HG02642 (cell line): ENCODE results near the gene MIPOL1.

Source experiments
- ATAC-seq: cut with Tn5 transposase; IDR thresholded peaks from one replicate; pipeline ENCODE4 v1.9.1; 2021; ENCODE audit warnings: mild to moderate bottlenecking; ENCODE audit not compliant: unreplicated experiment, poor library complexity

MIPOL1 gene

DNA sequence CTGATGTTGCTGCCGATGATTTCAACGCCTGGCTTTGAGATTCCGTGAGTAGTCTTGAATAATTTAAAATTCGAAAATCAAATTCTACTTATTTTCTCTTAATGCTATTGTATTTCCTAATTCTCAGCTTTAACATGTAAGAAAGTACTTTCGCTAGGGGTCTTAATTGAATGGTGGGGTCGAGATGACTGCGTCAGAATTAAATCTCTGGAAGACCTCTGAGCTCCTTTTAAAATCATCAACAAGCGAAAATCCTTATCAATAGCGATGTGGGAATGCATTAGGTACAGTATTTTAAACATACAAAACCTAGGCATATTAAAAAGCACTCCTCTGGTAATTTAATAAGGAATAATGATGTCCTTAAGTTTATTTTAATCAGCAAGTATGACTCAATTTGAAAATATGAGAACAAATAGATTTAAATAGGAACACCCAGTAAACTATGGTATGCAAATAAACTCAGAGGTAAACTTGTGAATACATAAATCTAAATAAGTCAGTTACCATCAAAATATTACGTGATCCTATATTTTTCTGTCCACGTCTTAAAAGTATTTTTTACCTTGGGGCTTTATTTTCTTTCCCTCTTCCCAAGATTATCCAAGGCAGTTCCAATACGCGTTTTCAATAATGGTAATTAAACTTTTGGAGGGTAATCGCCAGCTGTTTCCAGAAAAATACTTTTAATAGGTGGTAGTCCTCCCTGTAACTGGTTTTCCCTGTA is 395.9 kb downstream of the MIPOL1 start:
- ATAC-seq: no peak

DNA sequence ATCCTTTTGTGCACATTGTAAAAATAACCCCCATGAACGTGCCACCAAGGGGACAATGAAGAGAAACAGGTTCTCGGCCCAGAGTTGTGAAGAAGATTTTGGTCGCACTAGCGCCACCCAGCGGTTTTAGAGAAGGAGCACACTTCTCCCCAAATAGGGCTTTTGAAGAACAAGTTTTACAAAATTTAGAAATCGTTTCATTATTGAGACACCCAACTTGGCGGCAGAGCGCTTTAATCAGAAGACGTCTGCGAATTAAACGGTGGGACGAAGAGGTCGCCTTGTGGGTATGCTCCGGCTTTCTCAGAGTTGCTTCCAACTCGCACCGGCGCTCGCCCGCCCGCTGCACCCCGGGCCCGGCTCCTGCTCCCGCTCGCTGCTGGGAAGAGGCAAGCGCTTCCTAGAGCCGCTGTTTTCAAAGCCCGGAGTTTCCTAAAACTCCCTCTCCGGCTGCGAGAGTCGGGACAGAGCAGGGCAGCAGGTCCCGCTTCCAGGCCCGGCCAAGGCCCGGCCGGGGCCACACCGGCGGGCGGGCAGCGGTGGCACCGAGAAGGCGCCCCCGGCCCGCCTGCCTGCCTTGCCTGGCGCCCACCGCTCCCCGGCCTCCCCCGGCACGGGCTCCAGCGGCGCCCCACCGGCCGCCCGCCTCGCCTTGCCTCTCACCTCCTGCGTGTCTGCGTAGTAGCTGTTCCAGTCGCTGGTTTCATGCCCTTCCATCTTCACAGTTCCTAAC is 396.7 kb downstream of the MIPOL1 start:
- no peak for ATAC-seq

DNA sequence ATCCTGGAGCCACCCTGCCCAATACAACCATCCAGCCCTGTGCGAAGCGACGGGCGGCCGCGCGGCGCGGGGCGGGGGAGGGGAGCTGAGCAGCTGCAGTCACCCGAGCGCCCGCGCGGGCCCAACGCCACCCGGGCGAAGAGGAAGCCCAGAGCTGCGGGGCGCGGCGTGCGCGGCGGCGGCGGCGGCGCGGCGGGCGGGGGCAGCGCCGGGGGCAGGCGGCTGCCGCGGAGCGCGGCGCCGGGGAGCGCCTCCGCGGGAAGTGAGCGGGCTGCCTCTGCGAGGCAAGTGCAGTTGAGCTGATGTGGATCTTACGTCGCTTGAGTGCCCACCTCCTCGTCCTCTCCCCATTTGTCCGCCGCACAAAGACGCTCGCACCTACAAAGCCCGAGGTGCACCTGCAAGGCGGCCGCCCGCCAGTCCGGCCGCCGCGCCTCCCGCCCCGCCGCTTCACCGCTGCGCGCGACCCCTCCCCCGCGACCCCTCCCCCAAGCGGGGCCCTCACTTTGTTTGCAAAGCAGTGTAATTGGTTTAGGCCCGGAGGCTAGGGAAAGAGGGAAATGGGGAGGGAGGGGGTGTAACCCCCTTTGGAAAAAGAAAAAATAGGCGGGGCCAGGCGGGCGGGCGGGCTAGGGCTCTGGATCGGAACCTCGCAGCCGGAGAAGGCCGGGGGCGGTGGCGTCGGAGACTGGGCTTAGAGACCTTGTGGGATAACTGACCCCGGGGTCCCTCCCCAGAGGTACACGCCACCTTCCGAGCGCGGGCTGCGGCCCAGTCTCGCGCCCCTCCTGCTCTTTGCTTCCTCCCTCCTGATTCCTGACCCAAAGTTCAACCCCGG is 397.5 kb downstream of the MIPOL1 start, which contains the start of the genes FOXA1 and TTC6:
Gene FOXA1 (minus strand): TSS at position 279 of the 838 bp plus-strand sequence. CDS start 277 bp downstream, at position 2.
Gene TTC6 (plus strand): TSS at position 659 of the 838 bp plus-strand sequence. CDS start 26,436 bp downstream, outside the sequence.
- no peak for ATAC-seq

DNA sequence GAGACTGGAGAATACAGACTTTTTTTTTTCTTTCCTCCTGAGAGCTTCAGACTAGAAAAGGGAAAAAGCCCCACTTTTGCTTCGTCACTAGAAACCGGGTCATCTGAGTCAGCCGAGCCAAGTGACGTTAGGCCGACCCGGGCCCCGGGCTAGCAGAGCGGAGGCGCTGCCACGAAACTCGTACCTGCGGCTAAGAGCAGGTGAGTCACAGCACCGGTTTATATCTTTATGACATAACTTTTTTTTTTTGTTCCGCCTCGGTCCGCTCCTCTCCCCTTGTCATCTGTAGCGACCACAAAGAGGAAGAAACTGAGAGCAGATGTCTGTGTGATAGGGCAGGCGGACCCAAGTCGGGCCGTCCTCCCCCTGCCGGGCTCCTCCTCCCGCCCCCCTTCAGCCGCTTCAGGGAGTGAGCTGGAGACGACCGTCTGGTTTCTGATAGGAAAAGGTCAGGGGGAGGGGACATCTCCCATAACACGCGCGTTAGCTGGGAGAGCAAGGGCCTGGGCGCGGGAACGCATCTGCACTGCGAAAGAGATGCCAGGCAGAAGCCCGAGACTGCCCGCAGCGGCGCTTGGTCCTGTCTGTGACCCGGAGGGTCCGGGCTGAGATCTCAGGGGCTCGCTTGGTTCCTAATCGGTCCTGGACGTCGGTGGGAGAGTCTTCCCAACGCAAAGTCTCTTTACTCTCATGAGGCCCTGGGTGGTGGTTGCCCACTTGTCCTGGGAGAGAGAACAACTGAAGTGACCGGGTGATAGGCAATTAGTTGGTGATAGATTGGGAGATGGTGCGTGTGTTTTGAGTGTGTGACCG is 398.3 kb downstream of the MIPOL1 start:
- ATAC-seq: peak; percentile 77

DNA sequence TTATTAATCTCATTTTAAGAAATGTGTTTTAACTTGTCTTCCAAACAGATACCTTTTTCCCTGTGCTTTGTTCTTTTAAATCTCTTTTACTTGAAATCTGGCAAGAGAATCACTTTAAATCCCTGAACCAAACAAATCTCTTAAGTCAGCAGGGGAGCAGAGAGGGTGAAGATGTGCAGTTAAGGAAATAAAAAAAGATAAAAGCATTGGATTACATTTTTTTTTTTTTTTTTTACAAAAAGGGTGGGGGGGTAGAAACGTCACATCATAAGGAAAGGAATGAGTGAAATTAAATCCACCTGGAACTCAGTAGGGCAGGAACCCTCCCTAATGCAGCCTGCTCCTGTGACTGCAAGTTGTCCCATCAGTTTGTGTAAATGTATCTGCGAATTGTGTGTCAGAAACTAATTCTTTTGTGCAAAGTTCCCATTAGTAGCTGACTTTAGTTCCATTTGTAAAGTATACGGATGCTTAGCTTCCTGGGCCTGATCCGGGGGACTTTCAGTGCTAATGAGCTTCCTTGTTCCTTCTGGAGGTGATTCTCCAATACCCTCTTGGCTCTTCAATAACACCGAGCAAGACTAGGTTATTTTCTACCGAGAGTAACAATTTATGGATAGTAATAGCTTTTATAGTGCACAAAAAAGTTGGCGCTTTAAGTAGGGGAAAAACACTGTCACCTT is 399.2 kb downstream of the MIPOL1 start:
- ATAC-seq: no peak

DNA sequence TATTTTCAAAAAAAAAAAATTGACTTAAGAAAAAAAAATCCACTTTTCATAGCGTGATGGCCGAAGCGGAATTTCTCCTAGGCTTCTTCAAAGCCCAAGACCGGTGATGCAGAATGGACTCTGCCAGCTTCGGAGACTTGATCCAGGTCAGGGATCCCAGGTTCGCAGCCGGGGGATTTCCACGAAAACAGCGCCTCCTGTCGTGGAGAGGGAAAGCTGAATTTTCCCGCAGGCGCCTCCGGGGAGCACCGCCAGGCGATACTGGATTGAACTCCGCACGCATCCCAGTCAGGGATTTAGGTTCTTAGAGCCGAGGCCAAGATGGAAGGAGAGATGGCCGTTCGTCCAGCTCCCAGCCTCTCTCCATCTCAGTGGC is 399.8 kb downstream of the MIPOL1 start:
- ATAC-seq: no peak

DNA sequence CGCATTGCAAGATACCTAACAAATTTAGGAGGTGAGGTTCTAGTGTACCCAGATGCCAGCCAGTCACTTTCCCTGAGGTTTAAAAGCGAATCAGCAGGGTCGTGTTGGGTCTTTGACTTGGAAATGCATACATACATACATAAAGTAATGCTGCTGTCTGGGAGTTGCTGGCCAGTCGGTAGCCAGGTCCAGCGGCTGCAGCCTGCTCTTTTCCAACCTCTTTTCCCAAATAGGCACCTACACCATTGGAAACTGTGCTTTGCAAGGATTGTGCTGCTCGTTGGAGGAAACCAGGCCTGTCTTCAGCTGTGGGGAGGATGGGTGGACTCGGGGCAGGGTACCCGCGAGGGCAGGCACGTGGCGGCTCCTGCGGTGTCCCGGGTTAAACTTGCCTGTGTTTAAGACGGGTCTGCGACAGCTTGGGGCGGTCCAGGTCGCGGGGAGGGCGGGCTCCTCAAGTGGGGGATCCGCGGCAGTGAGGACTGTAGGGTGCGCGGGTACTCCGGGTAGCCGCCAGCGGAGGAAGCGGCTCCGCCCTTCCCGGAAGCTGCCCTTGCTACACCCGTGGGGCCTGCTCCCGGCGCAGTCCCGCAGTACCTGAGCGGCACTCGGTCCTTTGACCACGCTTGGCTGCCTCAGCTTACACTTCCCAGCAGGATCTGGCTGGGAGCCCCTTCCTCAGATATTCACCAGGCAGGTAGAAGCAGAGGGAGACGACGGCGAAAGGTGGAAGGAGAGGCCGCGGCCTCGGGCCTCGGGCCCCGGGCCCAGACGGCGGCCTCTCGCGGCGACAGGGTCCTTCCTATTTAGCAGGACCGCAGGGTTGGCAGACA is 400.4 kb downstream of the MIPOL1 start:
- no peak for ATAC-seq

DNA sequence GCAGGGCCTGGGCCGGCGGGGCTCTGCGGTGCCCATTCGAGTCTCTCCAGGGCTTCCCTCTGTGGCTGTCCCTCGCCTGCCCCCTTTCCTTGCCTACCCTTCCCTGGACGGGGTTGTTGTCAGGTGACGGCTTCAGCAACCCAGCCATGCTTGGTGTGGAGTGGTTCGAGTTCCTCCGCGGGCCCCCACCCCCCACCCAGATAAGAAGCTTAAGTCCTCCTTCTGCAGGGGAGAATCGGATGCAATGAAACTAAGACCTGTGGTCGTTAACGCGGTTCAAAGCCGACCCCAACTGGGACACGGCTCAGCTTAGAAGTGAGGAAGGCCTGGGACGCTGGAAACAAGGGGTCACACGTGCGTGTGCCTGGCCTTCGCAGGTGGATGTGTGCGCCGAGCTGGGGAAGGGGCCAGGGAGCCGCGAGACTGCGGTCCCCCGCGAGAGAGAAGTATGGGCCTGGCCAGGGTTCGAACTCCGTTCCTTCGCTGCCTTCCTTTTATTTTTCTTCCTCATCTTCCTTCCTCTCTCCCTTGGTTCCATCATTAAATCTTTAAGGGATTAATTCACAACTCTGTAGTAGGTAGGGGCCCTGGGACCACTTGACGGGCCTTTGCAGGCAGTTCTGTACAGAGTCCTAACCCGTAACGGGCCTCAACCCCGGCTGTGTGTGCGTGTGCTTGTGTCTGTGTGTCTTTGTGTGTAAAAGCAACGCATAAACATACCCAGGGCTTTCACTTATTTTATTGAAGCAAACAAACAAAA is 401.2 kb downstream of the MIPOL1 start:
- ATAC-seq: no peak

DNA sequence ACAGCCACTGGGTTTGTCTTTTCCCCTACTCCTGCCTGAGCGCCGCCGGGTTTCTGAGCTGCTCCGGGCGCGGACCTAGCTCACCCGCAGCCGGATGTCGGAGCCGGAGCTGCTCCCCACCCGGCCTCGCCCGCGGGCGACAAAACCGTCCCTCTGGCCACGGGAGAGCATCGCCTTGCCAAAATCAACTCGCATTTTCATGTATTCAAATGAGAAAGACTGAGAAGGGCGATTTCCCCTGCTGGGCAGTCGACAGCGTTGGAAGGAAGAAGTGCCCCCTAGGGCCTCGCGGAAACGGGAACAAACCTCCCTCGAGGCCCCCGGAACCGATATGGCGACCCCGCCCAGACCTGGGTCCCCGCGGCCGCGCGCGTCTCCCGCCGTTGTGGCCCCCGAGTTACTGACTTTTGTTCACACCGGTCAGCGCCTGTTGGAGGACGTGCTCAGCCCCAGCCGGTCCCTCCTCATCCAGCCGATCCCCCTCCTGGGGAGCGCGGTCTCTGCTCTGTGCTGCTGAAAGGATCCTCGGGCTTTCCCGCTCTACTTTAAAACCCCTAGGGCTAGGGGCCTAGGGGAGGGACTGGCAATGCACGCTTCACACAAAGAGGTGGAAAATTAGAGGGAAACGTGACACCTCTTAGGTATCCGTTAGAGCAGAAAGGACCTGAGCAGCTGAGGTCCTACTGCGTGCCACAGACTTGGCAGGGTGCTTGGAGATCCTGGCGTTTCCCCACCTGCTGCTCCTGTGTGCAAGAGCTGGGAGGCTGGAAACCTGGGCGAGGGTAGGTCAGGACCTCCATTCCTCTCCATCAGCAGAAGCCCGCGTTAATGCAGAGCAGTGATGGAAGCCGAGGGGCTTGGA is 402.0 kb downstream of the MIPOL1 start:
- ATAC-seq: no peak

DNA sequence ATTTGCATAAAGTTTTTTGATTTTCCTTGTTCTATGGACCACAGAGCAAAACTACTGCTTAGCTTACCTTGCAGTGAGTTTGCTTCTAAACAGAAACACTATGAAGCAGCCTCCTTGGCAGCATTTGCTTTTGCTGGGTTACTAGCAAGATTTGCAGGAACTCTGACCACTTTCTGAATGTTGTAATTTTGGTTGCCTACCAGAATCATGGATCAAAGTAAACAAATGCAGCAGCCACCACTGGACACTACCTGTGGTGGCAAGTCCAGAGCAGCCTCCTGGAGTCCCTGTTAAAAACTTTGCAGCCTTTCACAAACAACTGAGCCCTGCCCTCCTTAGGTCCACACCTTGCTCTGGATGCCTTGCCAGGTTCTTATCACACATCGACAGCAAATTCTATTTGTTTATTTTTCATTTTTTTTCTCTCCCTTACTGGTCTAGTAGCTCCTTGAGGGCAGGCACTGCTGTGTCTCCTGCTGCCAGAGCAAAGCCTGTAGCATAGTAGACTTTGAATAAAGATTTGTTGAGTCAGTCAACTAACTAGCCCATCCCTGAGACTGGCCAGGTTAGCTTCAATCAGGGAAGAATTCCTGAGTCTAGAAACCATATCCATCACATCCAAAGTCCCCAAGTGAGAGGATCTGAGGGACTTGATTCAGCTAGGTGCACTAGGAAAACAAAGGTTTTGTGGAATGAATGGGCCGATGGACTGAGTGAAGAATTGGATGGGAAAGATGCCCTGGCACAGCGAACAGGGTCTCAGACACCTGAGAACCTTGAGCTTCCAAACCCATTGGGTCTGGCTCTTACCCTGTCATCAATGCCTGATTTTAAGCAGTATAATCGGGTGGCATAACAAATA is 403.4 kb downstream of the MIPOL1 start:
- no peak for ATAC-seq

DNA sequence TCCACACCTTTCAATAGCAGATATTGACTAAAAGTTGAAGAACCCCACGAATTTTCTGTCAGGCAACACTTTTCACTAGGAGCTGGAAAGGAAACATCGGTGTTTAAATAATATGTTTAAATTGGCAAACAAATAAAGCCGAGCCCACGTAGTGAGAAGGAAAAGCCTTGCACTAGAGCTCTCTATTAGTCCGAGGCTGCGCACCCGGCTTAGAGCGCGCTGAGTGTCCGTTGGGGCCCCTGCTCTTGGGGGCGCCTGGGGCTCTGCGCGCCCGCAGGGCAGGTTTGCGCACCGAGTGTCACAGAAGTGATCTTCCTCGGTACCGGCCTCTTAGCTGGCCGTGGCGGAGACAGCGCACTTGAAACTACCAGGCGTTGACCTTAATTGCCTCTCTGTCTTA is 404.1 kb downstream of the MIPOL1 start:
- ATAC-seq: no peak
